GM19395 (cell line): ENCODE results near the gene DLK1.

ENCODE experiments used
- ATAC-seq: cut with Tn5 transposase; IDR thresholded peaks from one replicate; pipeline ENCODE4 v1.9.1; 2021; ENCODE audit warnings: mild to moderate bottlenecking, moderate library complexity; ENCODE audit not compliant: unreplicated experiment

Gene DLK1

DNA sequence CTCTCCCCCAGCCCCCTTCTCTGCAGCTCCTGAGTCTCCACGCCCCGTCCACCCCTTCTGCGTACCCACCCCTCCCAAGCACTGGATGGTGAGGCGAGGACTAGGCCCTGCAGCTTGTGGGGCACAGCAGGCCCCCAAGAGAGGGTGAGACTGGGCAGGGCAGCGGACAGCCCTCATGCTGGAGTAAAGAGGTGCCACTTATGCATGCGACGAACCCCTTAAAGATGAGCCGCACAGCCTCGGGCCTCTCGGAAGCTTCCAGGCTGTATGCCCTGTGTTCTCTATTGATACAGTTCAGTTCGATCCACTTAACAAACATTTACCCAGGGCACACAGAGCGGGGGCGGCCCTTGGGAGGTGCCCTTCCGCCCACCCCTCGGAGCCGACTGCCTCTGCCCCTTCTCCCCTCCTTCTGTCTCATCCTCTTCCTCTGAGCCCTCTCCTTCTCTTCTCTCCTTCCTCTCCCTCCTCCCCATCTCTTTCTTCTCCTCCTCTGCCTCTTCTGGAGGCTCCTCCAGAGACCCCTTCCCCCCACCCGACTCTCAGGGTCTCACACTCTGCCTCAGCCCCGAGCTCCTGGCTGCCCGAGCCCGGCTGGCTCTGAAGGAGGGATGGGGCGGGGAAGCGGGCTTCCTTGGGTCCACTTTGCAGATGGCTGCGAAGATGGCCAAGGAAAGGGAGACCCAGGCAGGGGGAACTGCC lies 32.7 kb upstream of the DLK1 start:
- ATAC-seq = no peak

DNA sequence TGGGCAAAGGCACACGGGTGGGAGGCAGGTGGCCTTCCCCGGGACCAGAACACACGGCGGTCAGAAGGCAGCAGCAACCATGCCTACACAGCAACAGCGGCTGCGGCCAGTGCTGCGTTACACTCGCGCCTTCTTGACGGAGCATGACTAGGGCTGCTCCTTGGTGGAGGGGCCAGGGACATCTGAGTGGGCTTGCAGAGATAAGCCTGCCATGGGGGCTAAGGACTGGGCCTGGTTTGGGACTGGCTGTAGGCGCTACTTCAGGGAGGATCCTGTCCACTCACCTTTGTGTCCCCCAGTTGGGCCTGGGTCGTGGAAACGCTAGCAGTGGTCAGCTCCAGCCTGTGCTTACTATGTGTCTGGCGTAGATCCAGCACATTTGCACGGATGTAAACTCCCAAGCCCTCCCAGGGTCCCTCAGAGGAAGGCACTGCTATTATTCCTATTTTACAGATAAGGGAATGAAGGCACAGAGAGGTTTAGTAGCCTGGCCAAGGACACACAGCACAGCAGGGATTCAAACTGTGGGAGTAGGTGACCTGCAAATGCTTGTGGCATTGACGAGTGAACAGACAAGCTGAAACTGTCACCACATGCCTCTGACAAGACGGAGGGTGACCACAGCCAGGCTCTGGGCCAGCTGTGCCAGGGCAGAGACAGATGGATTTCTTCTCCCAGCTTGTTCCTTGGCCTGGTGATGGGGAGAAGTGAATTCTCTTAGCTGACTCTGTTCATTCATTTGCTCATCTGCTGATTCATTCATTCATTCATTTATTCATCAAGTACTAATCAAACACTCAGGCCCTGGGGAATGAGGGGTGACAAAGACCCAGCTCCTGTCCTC lies 31.9 kb upstream of the DLK1 start:
- ATAC-seq = no peak

GRCh38 chr14:100695423-100695738 lies 31.3 kb upstream of the DLK1 start:
- ATAC-seq = no peak

DNA sequence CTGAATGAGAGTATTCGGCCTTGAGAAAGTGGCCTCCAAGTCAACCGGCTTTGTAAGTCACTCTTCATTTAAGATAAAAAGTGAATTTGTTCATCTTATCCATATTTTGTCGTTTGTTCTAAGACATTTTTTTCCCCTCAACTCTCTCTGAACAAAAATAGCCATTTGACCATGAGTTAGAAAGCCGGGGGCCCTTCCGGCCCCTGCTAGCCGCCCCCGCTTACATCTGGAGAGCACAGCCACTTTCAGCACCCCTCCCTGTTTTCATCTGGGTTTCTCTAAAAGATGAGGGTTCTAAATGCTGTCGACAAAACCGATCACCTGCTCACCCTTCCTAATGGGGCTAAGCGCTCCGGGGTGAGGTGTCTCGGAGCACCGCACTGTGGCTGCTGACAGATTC lies 30.7 kb upstream of the DLK1 start:
- ATAC-seq = no peak

- no peak for ATAC-seq
These were observed 30.1 kb upstream of the DLK1 start for GRCh38 chr14:100696590-100696989.

DNA sequence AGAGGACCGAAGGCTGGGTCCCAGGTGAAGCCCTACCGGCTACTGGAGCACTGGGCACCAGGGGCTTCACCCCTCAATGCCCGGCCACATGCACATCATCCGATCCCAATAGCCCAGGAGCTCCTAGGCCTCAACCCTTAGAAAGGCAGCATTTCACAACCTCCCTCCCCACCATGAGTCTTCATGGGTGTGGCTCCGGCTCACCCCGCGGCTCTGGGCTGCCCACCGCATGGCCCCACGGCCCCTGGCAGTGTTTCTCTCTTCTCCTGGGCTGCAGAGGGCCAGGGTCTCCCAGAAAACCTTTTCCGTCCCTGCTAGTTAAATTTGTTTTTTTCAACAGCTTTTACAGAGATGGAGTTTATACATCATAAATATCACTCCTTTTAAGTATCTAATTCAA lies 28.6 kb upstream of the DLK1 start:
- no peak for ATAC-seq

DNA sequence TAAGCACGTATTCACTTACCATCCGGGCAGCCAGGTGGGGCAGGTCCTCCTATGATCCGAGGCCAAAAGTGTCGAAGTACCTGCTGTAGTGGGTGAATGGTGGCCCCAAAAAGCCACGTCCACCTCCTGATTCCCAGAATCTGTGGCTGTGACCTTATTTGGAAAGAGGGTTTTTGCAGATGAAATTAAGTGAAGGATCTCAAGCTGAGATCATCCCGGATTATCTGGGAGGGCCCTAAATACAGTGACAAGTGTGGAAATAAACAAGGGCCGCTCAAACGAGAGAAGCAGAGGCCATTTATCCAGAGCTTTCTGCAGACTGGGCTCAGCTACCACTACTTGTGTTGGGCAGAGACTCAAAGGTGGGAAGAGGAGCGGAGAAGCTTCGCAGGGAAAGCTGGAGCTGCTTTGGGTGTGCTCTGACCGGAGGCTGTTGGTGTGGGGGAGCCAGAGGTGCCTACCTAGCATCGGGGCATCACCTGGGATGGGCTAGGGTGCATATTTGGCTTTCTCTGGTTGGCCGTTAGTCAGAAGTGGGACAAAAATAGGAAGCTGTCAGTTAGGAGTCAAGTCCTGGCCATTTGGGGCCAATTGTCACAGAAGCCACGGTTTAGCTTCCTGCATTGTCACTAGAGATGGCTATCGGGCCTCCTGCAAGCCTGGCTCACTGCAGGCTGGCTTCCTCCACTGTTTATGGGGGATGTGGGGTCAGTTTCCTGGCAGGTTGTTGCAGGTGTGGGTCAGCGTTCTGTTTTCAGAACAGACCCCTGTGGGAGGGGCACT lies 27.8 kb upstream of the DLK1 start:
- no peak for ATAC-seq

- ATAC-seq = no peak
These were observed 25.4 kb upstream of the DLK1 start for GRCh38 chr14:100701314-100701713.

- no peak for ATAC-seq
These were observed 24.1 kb upstream of the DLK1 start for GRCh38 chr14:100702590-100702989.

DNA sequence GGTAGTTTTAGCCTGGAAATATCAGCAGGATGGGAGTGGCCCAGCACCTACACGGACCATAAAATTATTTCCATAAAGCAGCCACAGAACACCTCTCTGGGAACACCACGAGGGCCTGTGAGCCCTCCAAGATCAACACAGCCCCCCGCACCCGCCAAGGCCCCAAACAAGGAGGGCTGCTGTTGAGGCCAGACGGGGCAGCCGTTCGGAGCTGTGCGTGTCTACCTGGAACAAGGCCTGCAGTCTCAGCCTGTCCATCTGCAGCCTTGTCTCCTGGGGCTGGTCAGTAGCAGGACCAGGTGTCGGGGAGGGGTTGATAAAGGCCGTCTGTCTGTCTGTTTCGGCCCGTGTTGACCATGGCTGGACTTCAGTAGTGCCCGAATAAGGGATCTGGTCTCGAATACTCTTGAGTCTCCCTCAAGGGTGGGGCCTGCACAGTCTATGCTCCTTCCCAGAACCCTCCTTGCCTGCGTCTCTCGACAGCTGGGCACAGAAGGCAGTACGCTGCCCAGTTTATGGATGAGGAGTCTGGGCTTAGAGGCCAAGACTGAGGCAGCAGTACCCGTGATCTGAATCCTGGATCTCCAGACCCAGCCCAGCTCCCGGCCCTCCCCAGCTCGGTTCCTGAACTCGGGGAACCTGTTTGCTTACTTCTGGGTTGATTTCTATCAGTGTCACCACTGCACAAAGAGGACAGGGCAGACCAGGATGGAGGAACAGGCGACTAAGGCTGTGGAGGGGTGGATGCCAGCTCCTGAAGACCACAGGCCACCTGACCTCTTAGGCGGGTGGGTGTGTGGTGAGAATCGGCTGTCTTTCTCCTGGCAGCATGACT lies 23.1 kb upstream of the DLK1 start:
- no peak for ATAC-seq

- no peak for ATAC-seq
These were observed 20.5 kb upstream of the DLK1 start for GRCh38 chr14:100706200-100706599.

DNA sequence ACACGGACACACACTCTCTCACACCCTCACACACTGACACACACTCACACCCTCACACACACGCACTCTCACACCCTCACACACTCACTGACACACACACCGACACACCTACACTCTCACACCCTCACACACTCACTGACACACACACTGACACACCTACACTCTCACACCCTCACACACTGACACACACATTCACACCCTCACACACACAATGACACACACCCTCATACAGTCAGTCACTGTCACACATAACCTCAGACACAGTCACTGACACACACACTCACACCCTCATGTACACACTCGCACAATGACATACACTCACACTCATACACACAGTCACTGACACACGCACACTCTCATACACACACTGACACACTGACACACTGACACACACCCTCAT lies 19.8 kb upstream of the DLK1 start:
- no peak for ATAC-seq

DNA sequence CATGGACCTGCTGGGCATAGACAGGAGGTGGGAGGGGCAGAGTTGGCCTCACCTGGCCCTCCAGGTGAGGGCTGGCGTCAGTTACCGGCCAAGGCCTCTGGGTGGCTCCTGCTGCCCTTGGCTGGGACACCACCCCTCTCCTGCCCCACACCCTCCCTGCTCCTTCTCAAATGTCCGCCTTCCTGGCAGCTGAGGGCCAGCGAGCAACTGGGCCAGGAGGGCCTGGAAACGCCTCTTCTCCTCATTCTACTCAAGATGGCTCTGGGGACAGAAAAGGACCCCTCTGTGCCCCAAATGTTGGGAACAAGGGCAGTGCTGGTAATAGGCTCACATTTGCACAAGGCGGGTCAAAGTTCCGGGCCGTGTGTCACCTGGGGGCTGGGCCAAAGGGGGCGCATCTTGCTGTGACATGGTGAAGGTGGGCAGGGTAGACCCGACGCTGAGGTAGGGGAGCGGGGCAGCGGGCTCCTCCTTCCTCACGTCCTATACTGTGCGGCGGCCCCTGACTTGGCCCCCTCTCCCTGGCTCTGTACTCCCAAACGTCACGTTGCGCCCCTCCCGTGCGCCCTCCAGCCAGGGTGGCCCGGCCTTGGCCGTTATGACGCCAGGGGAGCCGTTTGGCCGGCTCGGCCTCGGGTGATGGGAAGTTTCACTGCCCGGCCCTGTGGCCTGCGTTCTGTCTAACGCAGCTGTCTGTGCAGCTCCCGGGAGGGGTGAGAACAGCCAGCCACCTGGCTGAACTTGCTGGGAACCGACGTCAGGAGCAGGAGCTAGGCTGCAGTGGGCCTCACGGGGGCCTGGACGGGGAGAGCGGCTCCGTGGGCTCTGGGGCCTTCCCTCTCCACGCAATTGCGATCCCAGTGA lies 18.0 kb upstream of the DLK1 start:
- ATAC-seq = no peak

- no peak for ATAC-seq
These were observed 17.1 kb upstream of the DLK1 start for GRCh38 chr14:100709289-100710284.

DNA sequence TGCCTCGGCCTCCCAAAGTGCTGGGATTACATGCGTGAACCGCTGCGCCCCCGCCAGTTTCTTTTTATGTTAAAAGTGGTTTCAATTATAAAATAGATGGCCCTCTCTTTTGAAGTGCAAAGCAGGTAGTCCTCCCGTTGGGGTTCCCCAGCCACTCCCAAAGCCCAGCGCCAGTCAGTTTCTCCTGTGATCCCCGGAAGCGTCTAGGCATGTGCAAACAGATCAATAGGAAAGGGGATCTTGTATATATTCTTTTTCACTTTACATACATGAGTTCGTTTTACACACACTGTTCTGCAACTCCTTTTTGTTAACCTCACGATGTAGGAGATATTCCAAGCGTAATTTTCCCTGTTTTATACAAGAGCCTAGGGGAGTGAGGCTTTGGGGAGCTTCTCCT lies 16.3 kb upstream of the DLK1 start:
- no peak for ATAC-seq

DNA sequence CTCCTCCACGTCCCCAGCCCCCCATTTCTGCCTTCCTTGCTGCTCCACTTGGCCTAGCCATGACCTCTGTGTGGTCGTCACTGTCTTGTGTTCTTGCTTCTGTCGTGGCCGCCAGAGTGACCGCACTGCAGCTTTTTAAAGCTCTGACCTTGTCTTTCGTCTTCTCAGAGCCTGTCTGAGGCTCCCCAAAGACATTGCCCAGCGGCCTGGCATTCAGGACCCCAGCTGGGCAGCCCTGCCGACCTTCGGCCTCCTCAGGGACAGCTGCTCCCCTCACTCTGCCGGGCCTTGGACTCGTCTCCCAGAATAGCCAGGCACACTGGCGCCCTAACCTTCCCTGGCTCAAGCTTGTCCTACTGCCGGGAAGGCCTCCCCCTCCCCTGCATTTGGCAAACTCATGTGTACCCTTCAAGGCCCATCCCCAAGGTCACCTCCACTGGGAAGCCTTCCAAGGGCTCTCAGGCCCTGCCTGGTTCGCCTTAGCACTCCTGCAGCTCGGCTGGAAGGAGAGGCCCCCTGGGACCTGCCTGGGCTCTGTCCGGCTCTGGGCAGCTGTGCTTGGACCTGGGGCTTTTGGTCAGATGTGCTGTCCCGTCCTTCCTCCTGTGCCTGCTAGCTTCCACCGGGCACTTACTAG lies 15.7 kb upstream of the DLK1 start:
- ATAC-seq = no peak

GRCh38 chr14:100711493-100711892 lies 15.2 kb upstream of the DLK1 start:
- ATAC-seq = no peak

DNA sequence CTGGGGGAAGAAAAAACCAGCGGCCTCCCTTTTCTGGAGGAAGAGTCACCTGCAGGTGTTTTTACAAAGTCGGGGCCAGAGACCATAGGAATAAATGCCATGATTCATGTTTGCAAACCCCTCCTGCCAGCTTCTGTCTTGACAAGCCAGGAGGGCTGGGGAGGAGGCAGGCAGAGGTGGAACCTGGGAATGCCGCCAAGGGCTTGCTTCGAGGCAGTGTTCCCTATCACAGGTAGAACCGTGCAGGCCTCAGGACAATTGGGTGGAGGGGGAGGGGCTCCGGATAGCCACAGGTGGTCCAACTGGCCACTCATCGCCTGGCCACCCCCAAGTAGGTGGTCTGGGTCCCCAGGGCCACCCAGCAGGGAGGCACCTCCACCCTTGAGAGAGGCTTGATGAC lies 14.2 kb upstream of the DLK1 start:
- ATAC-seq = no peak
